GM10266 (cell line): Measurements from ENCODE around the gene TRIM61.
"Not testable (repeated sequence)": the region's sequence is repeated elsewhere in the genome, so short reads cannot be mapped to it uniquely, and the experiment has no call there.

Experiments
- DNase-seq: peaks from one replicate; pipeline ENCODE4 v3.0.0; 2012; ENCODE audit errors: extremely low spot score
- CTCF ChIP-seq: IDR thresholded peaks from 2 replicates; pipeline ENCODE4 v1.5.1; 2012; ENCODE audit warnings: mild to moderate bottlenecking, low read depth; ENCODE audit not compliant: control insufficient read depth, insufficient read depth; ENCODE audit errors: missing control alignments

TRIM61 gene

GRCh38 chr4:164948975-164949374 lies 28.5 kb downstream of the TRIM61 start:
- no peak for DNase-seq
- TF ChIP-seq CTCF, result no peak

GRCh38 chr4:164948006-164948405 lies 29.5 kb downstream of the TRIM61 start:
- not testable (repeated sequence) for DNase-seq

GRCh38 chr4:164946810-164947209 lies 30.6 kb downstream of the TRIM61 start:
- no peak for TF ChIP-seq CTCF
- no peak for DNase-seq

GRCh38 chr4:164945146-164945545 lies 32.3 kb downstream of the TRIM61 start:
- no peak for DNase-seq
- TF ChIP-seq CTCF, result no peak

GRCh38 chr4:164943192-164943591 lies 34.3 kb downstream of the TRIM61 start:
- no peak for DNase-seq
- TF ChIP-seq CTCF, result no peak

GRCh38 chr4:164937576-164938270 lies 39.7 kb downstream of the TRIM61 start:
- TF ChIP-seq CTCF, result peak; percentile 55

GRCh38 chr4:164935865-164936606 lies 41.4 kb downstream of the TRIM61 start:
- not testable (repeated sequence) for DNase-seq

More at GRCh38 chr4:164937576-164938270, 39.7 kb downstream of the TRIM61 start:
- DNase-seq, result no peak

GRCh38 chr4:164935363-164935762 lies 42.1 kb downstream of the TRIM61 start:
- peak; percentile 27 for TF ChIP-seq CTCF
- DNase-seq, result peak; percentile 26
